ENCODE measurements around the gene TXNRD2.
"Not testable (repeated sequence)": the region's sequence is repeated elsewhere in the genome, so short reads cannot be mapped to it uniquely, and the experiment has no call there.

TXNRD2 gene

DNA sequence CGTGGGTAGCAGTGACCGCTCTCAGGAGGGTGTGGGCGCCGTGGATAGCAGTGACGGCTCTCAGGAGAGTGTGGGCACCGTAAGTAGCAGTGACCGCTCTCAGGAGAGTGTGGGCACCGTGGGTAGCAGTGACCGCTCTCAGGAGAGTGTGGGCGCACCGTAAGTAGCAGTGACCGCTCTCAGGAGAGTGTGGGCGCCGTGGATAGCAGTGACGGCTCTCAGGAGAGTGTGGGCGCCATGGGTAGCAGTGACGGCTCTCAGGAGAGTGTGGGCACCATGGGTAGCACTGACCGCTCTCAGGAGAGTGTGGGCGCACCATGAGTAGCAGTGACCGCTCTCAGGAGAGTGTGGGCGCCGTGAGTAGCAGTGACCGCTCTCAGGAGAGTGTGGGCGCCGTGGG lies 34.8 kb downstream of the TXNRD2 start:
- DNase-seq, result not testable (repeated sequence)

DNA sequence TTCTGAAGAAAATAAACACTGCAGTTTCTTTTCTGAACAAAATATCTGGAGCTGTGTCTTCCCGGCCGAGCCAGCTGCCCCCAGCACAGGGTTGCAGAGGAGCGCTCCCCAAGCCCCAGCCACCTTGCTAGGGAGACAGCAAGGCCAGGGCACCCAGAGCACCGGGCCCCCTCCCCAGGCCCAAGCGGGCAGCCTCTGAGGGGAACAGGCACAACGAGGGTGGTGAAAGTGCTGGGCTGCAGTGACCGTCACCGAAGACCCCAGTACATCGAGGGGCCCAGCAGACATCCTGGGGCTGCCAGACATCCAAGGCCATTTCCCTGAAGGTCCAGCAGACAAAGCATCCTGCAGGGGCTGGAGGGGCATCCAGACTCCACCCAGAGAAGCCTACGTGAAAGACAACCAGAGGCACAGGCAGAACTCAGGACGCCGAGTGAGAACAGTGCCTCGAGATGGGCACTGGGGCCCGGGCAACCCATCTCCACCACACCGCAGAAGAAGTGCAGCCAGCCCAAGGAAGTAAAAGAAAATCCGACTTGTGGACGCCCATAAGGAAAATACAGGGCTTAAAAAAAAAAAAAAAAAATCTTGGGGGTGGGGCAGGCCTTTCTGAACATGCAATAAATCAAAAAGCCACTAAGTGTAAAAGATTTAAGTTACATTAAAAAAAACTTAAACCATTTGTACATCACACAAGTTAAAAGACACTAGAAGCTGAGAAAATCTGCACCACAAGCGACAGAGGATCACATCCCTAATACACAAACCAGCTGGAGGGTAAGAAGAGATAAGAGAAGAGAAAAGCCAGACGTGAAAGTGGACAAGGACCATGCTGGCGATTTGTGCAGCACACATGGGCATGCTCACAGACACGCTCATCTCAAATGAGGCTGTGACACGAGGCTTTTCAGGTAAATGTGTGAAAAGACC lies 36.0 kb downstream of the TXNRD2 start:
- DNase-seq, result no peak

DNA sequence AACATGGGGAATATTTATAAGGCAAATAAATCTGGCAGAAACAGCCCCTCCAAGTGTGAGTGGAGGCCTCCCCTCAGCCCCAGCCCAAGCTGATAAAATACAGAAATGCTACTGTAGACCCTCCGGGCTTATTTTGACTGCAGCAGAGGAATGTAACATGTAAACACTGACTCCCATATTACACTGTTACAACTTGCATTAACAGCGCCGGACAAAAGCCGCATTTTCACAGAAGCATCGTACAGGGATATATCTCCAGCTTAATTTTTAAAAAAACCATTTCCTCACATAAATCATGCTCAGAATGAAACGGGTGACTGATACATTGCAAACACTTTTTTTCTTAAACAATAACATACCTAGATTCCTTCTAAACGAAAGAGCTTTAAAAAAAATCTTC lies 36.7 kb downstream of the TXNRD2 start:
- no peak for DNase-seq

DNA sequence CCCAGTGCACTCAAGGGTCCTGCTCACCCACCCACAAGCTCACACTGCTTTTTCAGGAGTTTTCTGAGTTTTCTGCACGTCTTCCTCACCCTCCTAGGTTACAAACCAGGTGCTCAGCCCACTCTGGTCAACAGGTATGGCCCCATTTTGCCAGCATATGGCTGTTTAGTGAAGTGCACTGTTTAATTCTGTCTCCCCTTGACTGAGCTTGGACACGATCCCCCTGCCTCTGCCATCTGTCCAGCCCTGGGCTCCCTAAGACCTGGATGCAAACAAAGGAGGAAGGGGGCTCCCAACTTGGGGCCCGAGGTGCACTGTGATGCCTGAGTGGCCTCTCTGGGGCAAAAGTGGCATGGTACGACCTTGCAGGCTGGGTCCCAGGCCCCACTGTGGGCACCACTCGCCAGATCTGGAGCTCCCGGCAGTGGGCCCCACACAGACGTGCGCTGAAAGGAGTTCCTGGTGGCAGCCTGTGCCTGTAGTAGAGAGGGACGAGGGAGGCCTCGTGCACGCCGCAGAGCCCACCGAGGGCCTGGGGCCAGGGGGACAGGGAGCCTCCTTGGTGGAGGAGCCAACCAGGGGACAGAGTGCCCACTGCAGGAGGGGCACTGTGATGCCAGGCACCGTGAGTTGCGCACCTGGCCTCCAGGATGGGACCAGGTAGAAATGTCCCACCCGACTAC lies 37.3 kb downstream of the TXNRD2 start:
- no peak for DNase-seq

DNA sequence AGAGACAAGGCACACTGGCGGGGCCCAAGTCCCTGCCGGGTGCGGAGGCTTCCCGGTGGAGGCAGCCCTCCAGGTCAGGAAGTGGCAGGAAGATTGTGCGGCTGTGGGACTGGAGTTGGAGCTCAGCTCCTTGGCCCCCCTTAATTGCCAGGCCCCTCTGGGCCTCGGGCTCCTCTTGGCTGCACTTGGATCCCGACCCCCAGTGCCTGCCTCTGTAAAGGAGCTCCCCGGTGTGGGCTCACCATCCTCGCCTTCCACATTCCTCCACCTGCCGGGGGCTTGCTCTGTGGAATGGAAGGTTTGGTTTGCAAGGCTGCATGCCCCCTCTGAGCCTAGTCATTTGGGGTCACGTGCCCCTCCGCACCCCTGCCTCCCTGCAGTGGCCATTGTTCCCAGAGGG lies 38.1 kb downstream of the TXNRD2 start:
- no peak for DNase-seq

DNA sequence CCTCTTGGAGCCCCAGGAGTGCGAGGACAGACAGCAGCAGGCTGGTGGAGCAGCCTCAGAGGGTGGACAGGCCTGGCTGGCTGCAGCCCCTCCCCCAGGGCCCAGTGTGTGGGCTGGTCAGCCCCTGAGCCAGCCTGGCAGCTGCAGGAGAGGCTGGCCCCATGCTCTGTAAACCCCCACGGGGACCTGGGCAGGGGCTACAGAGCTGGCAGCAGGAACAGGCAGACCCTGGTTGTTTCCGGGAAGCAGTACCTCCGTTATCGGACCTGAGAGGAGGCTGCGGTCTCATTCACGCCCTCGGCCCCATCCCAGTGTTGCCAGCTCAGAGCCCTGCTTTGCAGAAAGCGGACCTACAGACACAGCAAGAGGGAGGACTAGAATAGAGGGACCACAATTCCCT lies 38.6 kb downstream of the TXNRD2 start:
- no peak for DNase-seq

DNA sequence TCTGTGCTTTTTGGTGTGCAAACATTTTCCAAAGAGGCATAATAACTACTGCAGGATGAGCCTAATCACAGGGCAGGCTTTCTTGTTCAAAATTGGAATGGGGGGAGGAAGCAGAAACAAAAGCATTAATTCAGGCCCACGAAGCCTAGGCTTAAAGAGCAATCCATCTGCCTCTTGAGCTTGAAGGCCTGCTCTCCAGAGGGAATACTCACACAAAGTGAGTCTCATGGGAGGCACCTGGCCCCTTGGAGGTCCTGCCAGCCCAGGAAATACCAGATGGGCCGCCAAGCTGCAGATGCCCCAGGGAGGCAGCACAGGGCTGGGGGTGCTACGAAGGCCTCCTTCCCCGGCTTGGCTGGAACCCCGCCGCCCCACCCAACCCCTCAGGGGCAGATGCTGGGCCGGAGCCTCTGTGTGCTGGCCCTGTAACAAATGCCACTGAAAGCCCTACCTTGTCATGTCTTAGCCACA lies 39.3 kb downstream of the TXNRD2 start:
- DNase-seq, result no peak

DNA sequence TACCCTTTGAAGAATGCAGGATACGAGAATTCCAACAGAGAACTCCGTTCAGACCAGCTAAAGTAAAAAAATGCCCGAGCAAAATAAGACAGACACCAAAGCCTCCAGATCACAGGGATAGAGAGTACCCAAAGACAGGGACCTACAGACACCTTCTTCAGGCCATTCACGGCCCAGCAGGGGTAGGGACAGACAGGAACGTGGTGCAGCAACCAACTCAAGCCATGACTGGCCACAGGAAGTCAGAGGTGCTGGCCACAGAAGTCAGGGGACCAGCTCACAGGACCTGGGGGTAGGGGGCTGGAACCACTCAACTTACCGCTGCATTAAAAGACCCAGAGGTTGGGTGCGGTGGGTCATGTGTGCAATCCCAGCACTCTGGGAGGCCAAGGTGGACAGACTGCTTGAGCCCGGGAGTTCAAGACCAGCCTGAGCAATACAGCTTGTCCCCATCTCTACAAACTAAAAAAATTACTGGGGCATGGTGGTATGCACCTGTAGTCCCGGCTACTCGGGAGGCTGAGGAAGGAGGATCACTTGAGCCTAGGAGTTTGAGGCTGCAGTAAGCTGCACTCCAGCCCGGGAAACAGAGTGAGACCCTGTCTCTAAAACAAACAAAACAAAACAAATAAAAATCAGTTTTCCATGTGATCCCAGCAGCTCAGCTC lies 39.9 kb downstream of the TXNRD2 start:
- DNase-seq, result no peak

DNA sequence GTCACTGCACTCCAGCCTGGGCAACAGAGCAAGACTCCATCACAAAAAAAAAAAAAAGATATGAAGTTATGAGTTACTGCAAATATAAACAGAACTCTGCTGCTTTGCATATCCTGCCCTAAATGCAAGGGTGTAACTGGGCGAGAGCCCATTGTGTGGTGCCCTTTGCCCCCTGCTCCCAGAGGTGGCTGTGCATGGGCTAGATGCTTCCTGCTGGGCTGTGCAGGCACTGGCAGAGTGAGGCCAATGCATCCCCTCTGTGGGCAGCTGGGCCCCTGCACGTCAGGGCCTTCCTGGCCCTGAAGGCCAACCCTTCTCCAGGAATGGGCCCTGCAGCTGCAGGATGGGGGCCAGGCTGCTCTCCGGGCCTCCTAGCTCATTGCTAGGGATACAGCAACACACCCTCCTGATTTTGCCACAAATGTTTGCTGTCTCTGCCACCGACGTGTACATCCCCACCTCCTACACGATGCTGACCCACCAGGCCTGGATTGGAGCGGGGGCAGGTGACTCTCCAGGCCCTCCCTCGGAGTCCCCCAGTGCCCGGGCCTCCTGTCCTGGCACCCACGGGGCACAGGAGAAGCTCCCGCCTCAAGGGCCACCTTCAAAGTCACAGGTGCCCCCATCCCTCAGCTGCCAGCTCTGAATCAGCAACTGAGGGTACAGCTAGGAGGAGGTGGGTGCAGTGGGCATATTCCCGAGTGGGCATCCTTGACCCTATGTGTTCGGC lies 40.7 kb downstream of the TXNRD2 start:
- DNase-seq, result no peak

DNA sequence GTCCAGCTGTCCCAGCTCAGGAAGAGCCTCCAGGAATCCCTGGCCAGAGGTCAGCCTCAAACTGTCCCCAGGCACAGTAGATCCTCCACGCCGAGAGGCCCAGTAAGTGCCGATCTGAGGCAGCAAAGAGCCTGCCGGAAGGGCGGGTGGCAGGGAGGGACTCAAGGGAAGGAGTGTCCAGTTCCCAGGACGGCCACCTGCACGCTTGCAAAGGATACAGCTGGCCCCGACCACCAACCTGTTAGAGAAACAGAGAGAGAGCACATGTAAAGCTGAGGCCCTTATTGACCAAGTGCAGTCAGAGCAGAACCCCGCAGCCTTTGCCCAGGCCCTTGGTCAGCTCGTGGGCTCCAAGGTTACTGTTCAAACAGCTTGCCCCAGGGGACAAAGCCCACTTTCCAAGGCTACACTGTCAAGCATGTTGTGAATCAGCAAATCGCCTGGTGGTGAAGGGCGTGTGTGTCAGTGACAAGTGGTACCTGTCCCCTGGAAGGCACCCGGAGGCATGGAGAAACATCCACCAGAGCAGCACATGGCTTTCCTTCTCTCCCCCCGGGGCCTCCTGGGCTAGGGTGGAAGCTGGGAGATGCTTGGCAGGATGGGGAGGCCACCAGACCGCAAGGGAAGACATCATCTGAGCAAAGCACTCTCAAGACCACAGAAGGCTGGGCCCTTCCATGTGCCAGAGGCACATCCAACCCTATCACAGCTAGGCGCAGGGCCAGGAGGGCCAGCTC lies 42.6 kb downstream of the TXNRD2 start:
- DNase-seq, result no peak

DNA sequence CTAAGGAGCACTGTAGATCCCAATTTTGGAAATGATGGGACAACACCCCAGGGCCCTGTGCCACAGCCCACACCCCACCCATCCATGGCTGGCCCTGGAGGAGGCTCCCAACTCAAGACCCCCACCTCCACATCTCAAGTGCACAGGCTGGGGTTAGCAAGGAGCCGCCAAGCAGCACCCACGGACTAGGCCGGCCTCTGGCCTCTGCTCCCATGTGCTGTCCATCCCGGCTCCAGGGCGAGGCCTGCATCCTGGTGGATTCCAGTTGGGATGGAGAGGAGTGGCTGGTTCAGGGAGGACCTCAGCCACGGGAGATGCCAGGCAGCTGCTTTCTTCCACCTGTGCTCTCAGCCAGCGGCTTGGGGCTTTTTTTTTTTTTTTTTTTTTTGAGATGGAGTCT lies 43.5 kb downstream of the TXNRD2 start:
- no peak for DNase-seq

DNA sequence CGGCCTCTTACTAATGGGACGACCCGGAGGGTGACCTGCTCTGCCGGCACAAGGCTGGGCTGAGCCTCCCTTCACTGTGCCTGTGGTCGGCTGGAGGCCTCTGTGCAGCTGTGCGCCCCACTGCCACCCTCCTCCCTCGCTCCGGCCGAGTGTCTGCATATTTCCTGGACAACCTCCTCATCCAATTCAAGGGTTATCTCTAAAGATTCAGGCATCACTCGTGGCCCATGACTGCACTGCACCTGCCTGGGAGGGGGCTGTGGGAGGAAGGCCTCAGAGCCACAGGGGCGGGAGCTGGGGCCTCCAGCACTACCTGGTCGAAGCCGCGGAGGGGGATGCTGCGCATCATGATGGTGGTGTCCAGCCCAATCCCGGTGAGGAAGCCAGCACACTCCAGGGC lies 43.9 kb downstream of the TXNRD2 start:
- no peak for DNase-seq

DNA sequence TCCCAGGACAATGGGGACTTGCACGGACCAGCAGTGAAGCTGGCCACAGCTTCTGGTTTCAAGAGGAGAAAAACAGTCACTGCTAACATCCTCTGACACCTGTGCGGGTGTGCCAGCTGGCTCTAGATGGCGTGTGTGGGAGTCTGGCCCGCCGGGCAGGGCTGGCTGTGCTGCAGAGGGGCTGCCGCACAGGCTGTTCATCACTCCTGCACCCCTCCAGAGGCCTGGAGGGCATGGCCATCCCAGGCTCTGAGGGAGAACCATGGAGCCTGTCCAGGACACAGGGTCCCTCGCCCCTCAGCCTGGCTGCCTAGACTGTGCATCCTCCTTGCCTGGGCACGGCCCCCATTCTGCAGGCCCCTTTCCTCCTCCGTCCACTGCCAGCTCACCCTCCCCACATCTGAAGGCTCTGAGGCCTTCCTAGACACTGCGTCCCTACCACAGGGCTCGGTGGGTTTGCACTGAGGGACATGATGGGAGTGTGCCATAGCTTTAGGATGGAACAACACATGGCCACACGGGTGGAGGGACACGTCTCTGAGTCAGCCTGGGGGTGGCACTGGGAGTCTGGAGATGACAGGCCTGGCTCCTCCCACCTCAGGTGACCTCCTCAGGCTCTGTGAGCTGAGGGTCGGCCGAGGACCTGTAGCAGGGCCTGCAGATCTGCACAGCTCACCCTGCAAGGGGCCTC lies 44.8 kb downstream of the TXNRD2 start:
- no peak for DNase-seq

DNA sequence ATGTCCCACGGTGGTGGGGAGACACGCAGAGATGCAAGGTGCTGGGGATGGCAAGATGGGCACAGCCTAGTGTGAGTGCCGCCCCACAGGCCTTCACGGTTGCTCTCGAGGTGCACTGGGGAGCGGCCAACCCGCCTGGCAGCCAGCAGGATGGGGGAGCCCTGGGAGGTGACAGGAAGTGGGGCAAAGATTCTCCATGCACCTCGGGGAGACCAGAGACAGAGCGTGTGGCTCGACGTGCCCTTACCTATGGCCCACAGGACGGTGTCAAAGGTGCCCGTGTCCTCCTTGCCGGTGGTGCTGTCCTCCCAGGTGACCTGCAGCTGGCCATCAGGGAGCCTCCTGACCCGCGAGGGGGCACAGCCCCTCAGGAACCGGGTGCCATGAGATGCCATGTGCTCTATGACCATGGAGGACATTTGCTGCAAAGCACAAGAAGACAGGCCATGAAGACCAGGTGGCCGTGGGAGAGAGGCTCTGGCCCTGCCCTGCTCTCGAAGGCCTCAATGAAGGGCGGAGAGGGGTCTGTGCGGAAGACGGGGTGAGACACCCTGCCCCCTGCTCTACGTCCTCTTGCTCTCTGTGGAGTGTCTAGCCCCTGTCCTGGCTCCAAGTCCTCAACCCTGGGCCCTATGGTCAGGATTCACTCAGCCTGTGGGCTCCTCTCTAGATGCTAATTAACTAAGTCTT lies 46.3 kb downstream of the TXNRD2 start:
- no peak for DNase-seq

DNA sequence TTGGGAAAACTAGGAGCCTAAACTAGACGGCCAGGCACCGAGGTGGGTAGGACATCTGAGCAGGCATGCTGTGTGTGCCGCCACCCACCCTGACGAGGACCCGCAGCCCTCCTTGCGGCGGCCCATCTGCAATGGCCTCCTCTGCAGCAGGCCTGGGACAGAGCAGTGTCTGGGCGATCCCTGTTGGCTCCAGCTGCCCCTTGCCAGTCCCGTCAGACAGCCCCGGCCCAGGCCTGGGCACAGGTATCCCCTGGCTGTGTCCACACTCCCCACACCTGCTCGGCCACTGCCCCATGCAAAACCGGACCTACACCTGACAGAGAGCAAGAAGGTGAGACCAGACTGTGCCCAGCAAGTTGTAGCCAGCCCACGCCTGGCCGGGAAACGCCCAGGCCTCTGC lies 48.3 kb downstream of the TXNRD2 start:
- DNase-seq, result no peak

DNA sequence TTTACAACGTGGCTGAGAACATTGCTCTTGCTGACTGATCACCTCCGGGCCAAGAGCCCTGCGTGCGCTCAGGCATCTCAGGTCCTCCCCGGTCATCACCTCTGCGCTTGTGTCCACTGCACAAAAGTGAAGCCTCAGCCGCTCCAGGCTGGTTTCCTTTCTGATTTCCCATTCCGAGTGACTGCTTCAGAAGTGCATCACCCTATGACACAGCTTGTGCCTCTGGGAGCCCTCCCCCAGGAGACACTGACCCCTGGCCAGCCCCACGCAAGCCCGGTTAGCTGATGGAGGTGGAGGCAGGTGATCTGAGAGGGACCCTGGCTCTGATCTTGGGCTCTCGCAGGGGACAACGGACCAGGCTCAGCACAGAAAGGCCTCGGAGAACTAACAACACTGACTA lies 48.7 kb downstream of the TXNRD2 start:
- DNase-seq, result no peak

DNA sequence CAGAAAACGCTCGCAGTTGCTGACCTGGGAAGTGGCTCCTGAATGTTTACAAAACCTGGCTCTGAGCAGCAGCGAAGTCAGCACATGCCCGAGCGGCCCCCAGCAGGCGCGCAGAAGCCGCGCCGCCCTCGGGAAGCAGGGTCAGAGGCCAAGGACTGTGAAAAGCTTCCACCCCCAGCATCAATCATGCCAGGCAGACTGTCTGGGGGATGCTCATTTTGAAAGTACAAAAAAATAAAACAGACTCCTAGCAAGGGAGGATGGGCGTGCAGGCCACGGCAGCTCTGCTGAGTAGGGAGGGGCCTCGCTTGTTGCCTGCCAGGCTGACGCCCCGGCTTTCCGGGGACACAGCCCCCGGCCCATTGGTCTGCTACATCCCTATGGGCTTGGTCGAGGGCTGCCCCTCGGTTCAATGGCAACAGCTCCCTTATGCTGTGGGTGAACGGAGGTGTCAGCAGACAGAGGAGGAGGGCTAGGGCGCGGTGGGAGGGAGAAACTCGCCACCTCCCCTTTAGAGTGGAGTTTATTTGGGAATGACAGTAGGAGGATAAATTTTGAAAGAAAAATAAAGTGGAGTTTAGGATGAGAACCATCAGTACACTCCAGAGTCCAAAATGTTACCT lies 49.2 kb downstream of the TXNRD2 start:
- no peak for DNase-seq

DNA sequence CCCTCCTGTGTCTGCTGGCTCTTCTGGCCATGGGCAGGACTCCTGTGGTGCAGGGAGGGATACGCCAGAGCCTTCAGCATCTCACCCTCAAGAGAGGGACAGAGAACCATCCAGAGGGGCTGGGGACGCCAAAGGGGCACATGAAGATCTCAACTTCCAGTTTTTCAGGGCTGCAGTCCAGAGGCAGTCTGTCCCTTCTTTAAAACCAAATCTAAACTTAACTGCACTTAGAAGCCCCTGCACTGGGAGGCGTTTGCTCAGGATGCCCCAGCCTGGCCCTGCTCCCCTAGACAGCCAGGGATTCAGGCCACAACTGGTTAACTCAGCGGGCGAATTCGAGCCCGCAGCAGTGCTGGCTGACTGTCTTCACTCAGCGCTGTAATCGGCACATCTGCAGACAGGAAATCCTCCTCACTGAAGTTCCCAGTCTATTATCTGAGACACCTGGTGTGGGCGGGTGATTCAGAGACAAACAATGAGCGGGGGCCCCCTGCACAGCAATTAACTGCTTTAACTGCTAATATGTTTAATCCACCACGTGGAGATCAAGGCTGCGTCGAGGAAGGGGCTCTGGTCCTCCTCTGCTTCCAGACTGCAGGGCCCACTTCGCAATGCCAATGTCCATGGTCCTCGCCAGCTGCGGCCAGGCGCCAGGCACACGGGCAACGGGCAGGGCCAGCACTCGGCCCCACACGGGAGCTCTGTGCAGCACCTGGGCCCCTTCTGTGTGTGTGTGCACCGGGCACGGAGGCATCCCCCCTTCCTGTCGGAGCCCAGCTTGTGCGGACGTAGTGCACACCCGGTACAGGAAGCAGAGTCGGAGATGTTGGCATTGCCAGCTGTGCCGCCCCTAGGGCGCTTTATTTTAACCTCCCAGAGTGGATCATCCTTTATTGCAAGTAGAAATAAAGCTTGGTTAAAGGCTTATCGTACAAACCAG lies 50.0 kb downstream of the TXNRD2 start:
- DNase-seq, result no peak

All from amygdala (tissue), 56 donors.